Neutrophil (primary cell): ENCODE data around the gene RPE65.

Experiments used
- H3K27ac ChIP-seq: fragments of 200-600 bp; sonication (generic); 2 replicates; pipeline ENCODE4 v1.5.1; 2016; ENCODE audit warnings: mild to moderate bottlenecking, moderate library complexity
- H3K27me3 ChIP-seq: fragments of 200-600 bp; sonication (generic); 2 replicates; pipeline ENCODE4 v1.6.0; 2016; ENCODE audit warnings: mild to moderate bottlenecking
- H3K36me3 ChIP-seq: fragments of 200-600 bp; sonication (generic); 2 replicates; pipeline ENCODE4 v1.5.1; 2017
- H3K4me1 ChIP-seq, 2 experiments: fragments of 200-600 bp in 1 of 2; sonication (generic) in 1 of 2; 1 replicate in 1 of 2; 2 replicates in 1 of 2; pipeline versions ENCODE4 v1.5.1 to v1.6.1; 2013 to 2016; ENCODE audit warnings: low read depth in 1 of 2, low read length in 1 of 2, mild to moderate bottlenecking in 1 of 2, moderate library complexity in 1 of 2; ENCODE audit not compliant: control insufficient read depth in 1 of 2, insufficient read depth in 1 of 2
- H3K4me3 ChIP-seq, 2 experiments: fragments of 200-600 bp in 1 of 2; sonication (generic) in 1 of 2; 1 replicate in 1 of 2; 2 replicates in 1 of 2; pipeline ENCODE4 v1.5.1; 2013 to 2016; ENCODE audit warnings: low read depth in 1 of 2, low read length in 1 of 2, mild to moderate bottlenecking in 1 of 2, moderate library complexity in 1 of 2
- H3K9me3 ChIP-seq: fragments of 200-600 bp; sonication (generic); 2 replicates; pipeline ENCODE4 v1.5.1; 2016
- TF ChIP-seq, protein P1 (sequence below): fragments of 200-600 bp; sonication (generic); IDR thresholded peaks from 2 replicates; pipeline ENCODE4 v1.5.1; 2016; ENCODE audit warnings: antibody characterized with exemption

The RPE65 gene

DNA sequence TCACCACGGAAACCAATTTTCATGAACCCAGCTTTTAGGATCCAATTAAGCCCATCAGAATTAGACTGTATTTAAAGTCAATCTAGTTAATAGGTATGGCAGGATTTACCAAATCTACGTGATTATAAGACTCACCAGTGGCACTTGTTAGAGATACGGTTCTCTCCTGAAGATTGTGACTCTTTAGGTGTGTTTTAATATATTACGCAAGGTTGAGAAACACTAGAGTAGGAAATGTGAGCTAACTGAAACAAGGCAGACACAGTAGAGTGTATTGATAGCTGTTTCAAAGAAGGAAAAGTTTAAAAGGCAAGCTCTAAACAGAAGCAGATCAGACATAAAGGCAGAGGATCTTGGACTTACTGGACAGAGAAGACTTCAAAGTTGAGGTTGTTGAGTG is 11.2 kb upstream of the RPE65 start:
- TF ChIP-seq, protein P1, sequence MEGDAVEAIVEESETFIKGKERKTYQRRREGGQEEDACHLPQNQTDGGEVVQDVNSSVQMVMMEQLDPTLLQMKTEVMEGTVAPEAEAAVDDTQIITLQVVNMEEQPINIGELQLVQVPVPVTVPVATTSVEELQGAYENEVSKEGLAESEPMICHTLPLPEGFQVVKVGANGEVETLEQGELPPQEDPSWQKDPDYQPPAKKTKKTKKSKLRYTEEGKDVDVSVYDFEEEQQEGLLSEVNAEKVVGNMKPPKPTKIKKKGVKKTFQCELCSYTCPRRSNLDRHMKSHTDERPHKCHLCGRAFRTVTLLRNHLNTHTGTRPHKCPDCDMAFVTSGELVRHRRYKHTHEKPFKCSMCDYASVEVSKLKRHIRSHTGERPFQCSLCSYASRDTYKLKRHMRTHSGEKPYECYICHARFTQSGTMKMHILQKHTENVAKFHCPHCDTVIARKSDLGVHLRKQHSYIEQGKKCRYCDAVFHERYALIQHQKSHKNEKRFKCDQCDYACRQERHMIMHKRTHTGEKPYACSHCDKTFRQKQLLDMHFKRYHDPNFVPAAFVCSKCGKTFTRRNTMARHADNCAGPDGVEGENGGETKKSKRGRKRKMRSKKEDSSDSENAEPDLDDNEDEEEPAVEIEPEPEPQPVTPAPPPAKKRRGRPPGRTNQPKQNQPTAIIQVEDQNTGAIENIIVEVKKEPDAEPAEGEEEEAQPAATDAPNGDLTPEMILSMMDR = no peak
- Histone ChIP-seq H3K36me3 (no peaks in the 10 kb centered on the region), H3K4me1 (peaks cover 10 to 11% of the 10 kb centered on the region in 2 experiments), H3K27ac (no peak overlapping the region), H3K27me3 (no peaks in the 10 kb centered on the region), H3K4me3 (no peak overlapping the region), H3K9me3 (no peaks in the 10 kb centered on the region)

DNA sequence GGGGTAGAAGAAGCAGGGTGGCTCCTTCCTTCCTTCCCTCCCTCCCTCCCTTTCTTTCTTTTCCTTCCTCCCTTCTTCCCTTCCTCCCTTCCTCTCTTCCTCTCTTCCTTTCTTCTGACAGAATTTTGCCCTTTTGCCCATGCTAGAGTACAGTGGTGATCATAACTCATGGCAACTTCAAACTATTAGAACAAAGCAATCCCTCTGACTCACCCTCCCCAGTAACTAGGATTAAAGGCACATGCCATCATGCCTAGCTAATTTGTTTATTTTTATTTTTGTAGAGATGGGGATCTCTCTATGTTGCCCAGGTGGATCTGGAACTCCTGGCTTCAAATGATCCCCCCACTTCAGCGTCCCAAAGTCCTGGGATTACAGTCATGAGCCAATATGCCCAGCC is 10.0 kb upstream of the RPE65 start:
- H3K36me3 ChIP-seq = no peaks in the 10 kb centered on the region
- TF ChIP-seq, protein P1 = no peak
- no peak overlapping the region for H3K4me3 ChIP-seq
- H3K4me1 ChIP-seq = peaks cover 10 to 11% of the 10 kb centered on the region in 2 experiments
- H3K27ac ChIP-seq = no peak overlapping the region
- H3K27me3 ChIP-seq = no peaks in the 10 kb centered on the region
- H3K9me3 ChIP-seq = no peaks in the 10 kb centered on the region

DNA sequence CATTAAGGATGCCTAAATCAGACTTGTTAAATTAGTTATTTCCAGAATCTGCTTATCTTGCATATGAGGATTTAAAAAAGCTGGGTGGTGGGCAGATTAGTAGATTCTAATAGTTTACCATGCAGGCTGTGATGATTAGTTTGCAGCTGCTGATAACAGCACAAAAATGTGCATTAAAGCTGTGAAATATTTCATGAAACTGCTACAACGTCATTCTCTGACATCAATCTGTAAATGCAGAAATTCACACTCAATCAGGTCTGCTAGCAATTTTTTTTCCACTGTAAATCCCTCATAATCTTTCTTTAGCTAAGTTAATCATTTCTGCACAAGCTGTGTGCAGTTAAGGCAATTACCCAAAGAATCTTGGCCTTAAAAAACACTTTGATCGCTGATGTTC is 9.3 kb upstream of the RPE65 start:
- H3K27ac ChIP-seq = no peak overlapping the region
- H3K9me3 ChIP-seq = no peaks in the 10 kb centered on the region
- H3K4me1 ChIP-seq = peaks cover 10 to 11% of the 10 kb centered on the region in 2 experiments
- H3K4me3 ChIP-seq = no peak overlapping the region
- no peaks in the 10 kb centered on the region for H3K36me3 ChIP-seq
- TF ChIP-seq, protein P1 = no peak
- no peaks in the 10 kb centered on the region for H3K27me3 ChIP-seq

DNA sequence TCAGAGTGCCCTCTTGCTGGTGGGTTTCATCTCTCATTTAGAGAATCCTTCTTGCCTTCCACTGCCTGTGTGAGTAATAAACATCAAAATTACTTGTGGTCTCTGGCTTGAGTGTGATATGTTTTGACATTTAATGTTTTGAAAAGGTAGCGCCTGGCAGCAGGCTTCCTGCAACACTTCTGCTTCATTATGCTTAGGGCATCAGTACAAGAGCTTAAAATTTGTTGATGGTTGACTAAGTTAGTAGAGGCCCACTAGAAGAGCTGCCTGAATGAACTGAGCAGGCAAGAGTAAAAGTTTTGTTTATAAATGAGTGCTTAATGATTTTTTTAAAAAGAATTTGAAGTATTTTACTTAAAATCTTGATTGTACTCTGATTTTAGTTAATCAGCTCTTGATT is 6.4 kb upstream of the RPE65 start:
- Histone ChIP-seq H3K4me1 (peaks cover 7 to 8% of the 10 kb centered on the region in 2 experiments), H3K9me3 (no peaks in the 10 kb centered on the region), H3K36me3 (no peaks in the 10 kb centered on the region), H3K4me3 (no peak overlapping the region), H3K27ac (no peak overlapping the region), H3K27me3 (no peaks in the 10 kb centered on the region)
- TF ChIP-seq, protein P1 = no peak

DNA sequence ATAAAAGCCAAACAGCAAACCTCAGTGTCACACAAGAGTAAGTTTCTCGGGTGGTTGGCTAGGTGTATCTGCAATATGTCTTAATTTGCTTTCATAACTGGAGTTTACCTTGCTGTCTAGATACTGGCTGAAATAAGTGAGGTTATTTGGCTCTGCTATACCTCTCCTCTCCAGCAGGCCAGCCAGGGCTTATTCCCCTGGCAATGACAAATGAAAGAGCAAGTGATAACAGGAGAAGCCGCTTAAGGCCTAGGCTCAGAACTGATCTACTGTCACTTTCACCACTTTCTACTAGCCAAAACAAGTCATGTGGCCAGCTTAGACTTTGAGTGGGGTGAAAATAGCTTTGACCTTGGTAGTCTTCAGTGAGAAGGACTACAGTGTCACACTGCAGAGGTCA is 4.8 kb upstream of the RPE65 start:
- Histone ChIP-seq H3K9me3 (no peaks in the 10 kb centered on the region), H3K36me3 (no peaks in the 10 kb centered on the region), H3K27me3 (no peaks in the 10 kb centered on the region), H3K4me1 (peaks cover 5% of the 10 kb centered on the region in 2 experiments), H3K27ac (no peak overlapping the region), H3K4me3 (no peak overlapping the region)
- TF ChIP-seq, protein P1 = no peak
